Peyer's patch (tissue), 4 donors: Measurements from ENCODE around the gene MLLT1.

Experiments used
- CTCF ChIP-seq, 6 experiments: fragments of 450-650 bp in 4 of 6; fragments of 200-600 bp in 2 of 6; sonication (generic) in 1 of 6; IDR thresholded peaks; one replicate each; pipeline ENCODE4 v1.5.1; 2017 to 2019; ENCODE audit warnings: antibody characterized with exemption in 6 of 6, mild to moderate bottlenecking in 3 of 6, moderate library complexity in 1 of 6
- POLR2A ChIP-seq, 2 donors: fragments of 450-650 bp; IDR thresholded peaks; one replicate each; pipeline ENCODE4 v1.5.1; 2017; ENCODE audit warnings: antibody characterized with exemption in 2 of 2, mild to moderate bottlenecking in 2 of 2, moderate library complexity in 2 of 2

GRCh38 chr19:6241680-6242377, 37.9 kb downstream of the MLLT1 start:
- TF ChIP-seq POLR2A (IDR thresholded peaks at IDR 0.05) (no peak), CTCF (IDR thresholded peaks at IDR 0.05) (no peak)
